Upper lobe of right lung (tissue), 1 donor: Measurements from ENCODE around the gene DOCK10. TPM values are rescaled to one million over a fixed set of nuclear protein-coding genes. Genes with fewer than 3 reads are reported as not detected.
A peak's percentile ranks its signal among the peaks of the same experiment; 100 is the strongest.

Experiments
- ATAC-seq: fragments of 200-7000 bp; cut with Tn5 transposase; one replicate; pipeline ENCODE4 v1.9.1; 2020; ENCODE audit warnings: mild to moderate bottlenecking, moderate library complexity
- DNase-seq: peaks from one replicate; pipeline ENCODE4 v3.0.0-alpha.2; 2020
- H3K27ac ChIP-seq: fragments of 200-600 bp; one replicate; pipeline ENCODE4 v1.8.0; 2022
- H3K27me3 ChIP-seq: fragments of 200-600 bp; one replicate; pipeline ENCODE4 v1.8.0; 2022; ENCODE audit warnings: mild to moderate bottlenecking
- H3K36me3 ChIP-seq: fragments of 200-600 bp; one replicate; pipeline ENCODE4 v1.8.0; 2022
- H3K4me1 ChIP-seq: fragments of 200-600 bp; one replicate; pipeline ENCODE4 v1.8.0; 2022
- H3K4me3 ChIP-seq: fragments of 200-600 bp; one replicate; pipeline ENCODE4 v1.8.0; 2022; ENCODE audit warnings: mild to moderate bottlenecking
- H3K9me3 ChIP-seq: fragments of 200-600 bp; one replicate; pipeline ENCODE4 v1.8.0; 2022
- intact Hi-C: fragments of 100-400 bp; cut with DNase I; formaldehyde crosslinking; loops from one replicate; pipeline ENCODE4 v1.11.0; 2022
- total RNA-seq: library from RNA; stranded (reverse); fragmentation: NEBNext Ultra II Directional; extraction: Animal tissue kit (Norgen Biotek cat#: 25700); gene quantifications from one replicate; pipeline ENCODE4 v1.2.1, GENCODE V29; 2021
- TF ChIP-seq, protein P1 (sequence below): fragments of 200-600 bp; IDR thresholded peaks from one replicate; pipeline ENCODE4 v1.8.0; 2022; ENCODE audit warnings: antibody characterized with exemption
- donor health status: DM: no; HTN: yes; CAD: no; lungs with severe emphysema.

Gene DOCK10
- total RNA-seq, 1 donor from 2014 or later: 35.8 TPM

DNA sequence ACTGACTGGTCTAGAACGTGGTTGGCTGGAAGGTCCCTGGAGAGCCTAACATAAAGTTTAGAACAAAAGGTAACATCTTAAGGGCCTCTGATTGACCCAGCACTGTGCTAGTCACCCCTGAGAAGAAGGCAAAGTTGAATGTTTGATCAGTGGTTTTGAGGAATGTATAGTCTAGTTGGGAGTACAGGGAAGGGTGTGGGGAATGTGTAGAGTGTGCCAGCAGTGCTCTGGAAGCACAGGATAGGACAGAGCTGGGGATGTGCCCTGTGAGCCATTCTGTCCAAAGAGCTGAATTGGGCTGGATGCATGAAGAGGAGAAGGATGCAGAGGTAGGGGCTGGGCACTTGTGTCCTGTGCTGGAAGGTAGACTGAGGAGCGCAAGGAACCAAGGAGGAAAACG, 41.0 kb upstream of the DOCK10 start:
- H3K27ac ChIP-seq: no peak overlapping the region
- intact Hi-C loops: no loop called here
- DNase-seq: no peak
- no peaks in the 10 kb centered on the region for H3K27me3 ChIP-seq
- TF ChIP-seq, protein P1, sequence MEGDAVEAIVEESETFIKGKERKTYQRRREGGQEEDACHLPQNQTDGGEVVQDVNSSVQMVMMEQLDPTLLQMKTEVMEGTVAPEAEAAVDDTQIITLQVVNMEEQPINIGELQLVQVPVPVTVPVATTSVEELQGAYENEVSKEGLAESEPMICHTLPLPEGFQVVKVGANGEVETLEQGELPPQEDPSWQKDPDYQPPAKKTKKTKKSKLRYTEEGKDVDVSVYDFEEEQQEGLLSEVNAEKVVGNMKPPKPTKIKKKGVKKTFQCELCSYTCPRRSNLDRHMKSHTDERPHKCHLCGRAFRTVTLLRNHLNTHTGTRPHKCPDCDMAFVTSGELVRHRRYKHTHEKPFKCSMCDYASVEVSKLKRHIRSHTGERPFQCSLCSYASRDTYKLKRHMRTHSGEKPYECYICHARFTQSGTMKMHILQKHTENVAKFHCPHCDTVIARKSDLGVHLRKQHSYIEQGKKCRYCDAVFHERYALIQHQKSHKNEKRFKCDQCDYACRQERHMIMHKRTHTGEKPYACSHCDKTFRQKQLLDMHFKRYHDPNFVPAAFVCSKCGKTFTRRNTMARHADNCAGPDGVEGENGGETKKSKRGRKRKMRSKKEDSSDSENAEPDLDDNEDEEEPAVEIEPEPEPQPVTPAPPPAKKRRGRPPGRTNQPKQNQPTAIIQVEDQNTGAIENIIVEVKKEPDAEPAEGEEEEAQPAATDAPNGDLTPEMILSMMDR: no peak
- no peaks in the 10 kb centered on the region for H3K4me1 ChIP-seq
- no peaks in the 10 kb centered on the region for H3K36me3 ChIP-seq
- peak; percentile 60 for ATAC-seq
- H3K9me3 ChIP-seq: no peaks in the 10 kb centered on the region
- no peak overlapping the region for H3K4me3 ChIP-seq

GRCh38 chr2:225076125-225076524, 33.9 kb upstream of the DOCK10 start:
- no peak overlapping the region for H3K27ac ChIP-seq
- intact Hi-C loops: no loop called here
- no peaks in the 10 kb centered on the region for H3K4me1 ChIP-seq
- no peaks in the 10 kb centered on the region for H3K9me3 ChIP-seq
- no peaks in the 10 kb centered on the region for H3K36me3 ChIP-seq
- DNase-seq: no peak
- TF ChIP-seq, protein P1: no peak
- no peak for ATAC-seq
- H3K4me3 ChIP-seq: no peak overlapping the region
- no peaks in the 10 kb centered on the region for H3K27me3 ChIP-seq

DNA sequence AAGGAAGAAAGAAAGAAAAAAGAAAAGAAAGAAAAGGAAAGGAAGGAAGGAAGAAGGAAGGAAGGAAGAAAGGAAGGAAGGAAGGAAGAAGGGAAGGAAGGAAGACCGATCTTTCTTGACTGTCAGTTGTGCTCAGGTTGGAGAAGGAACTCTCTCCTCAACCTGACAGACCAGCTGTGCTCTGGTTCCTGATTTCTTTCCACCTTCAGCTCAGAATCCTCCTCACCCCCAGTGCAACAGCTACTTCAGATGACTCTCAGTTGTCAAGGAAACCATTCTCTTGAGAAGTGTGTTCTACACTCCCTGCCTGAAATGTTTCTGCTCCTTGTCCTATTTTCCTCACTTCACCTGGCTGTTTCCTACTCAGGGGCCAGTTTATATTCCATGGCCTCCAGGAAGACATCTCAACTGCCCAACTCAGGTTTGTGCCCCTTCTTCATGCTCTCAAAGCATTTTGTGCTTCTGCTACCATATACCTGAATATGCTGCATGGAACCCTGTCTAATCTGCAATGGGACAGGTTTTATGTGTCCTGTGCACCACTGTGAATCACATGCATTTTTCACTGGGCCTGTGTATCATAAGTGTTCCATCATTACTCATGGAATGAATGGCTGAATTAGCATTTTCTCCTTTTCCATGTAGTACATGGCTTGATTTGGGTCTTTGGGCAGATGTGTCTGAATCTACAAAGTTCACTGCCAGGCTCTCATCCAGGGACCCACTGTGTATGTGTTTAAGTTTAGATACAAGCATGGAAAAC, 32.8 kb upstream of the DOCK10 start:
- Histone ChIP-seq H3K4me1 (no peaks in the 10 kb centered on the region), H3K27me3 (no peaks in the 10 kb centered on the region), H3K4me3 (no peak overlapping the region), H3K36me3 (no peaks in the 10 kb centered on the region), H3K9me3 (no peaks in the 10 kb centered on the region), H3K27ac (no peak overlapping the region)
- no peak for DNase-seq
- intact Hi-C loops: no loop called here
- TF ChIP-seq, protein P1: no peak
- ATAC-seq: peak; percentile 14

DNA sequence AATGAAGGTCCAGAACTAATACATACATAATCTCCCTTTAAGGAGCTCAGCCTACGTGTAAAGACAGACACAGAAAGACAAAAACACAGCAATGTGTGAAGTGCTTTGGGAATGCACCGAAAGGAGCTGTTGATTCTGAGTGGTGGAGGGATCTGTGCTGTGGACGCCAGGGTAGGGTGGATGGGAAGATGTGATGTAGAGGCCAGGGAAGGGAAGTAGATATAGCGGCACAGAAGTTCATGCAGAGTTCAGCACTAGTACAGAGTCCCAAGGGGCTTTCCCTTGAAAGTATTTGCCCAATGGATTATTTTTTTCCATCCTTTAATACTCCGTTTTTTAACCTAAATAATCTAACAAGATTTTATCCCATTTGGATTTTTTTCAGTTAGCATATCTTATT, 32.1 kb upstream of the DOCK10 start:
- no peaks in the 10 kb centered on the region for H3K27me3 ChIP-seq
- intact Hi-C loops: no loop called here
- no peak overlapping the region for H3K27ac ChIP-seq
- no peak overlapping the region for H3K4me3 ChIP-seq
- TF ChIP-seq, protein P1: no peak
- ATAC-seq: peak; percentile 76
- DNase-seq: no peak
- no peaks in the 10 kb centered on the region for H3K4me1 ChIP-seq
- H3K36me3 ChIP-seq: no peaks in the 10 kb centered on the region
- no peaks in the 10 kb centered on the region for H3K9me3 ChIP-seq

GRCh38 chr2:225073198-225073597, 30.9 kb upstream of the DOCK10 start:
- H3K4me1 ChIP-seq: no peaks in the 10 kb centered on the region
- TF ChIP-seq, protein P1: no peak
- DNase-seq (no peak), ATAC-seq (no peak)
- no peaks in the 10 kb centered on the region for H3K9me3 ChIP-seq
- intact Hi-C loops: no loop called here
- no peak overlapping the region for H3K4me3 ChIP-seq
- no peaks in the 10 kb centered on the region for H3K36me3 ChIP-seq
- no peaks in the 10 kb centered on the region for H3K27me3 ChIP-seq
- H3K27ac ChIP-seq: no peak overlapping the region
